Measurements from ENCODE around the gene NLGN1. TPM values are rescaled to one million over a fixed set of nuclear protein-coding genes. Genes with fewer than 3 reads are reported as not detected.
A peak's percentile ranks its signal among the peaks of the same experiment; 100 is the strongest.
"Not testable (repeated sequence)": the region's sequence is repeated elsewhere in the genome, so short reads cannot be mapped to it uniquely, and the experiment has no call there.

Gene NLGN1
- total and polyA plus RNA-seq, 9 of the 15 experiments (the other 6 are each of a cell fraction or from before 2014, with no cell fraction given) = under 0.01 to 0.01 TPM; not detected in 7

DNA sequence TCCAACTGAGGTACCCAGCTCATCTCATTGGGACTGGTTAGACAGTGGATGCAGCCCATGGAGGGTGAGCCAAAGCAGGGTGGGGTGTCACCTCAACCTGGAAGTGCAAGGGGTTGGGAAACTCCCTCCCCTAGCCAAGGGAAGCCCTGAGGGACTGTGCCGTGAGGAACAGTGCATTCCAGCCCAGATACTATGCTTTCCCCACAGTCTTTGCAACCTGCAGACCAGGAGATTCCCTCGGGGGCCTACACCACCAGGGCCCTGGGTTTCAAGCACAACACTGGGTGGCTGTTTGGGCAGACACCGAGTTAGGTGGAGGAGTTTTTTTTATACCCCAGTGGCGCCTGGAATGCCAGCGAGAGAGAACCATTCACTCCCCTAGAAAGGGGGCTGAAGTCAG is 15.6 kb upstream of the NLGN1 start:
- H3K27ac ChIP-seq (ENCODE audit: extremely low read depth, low read depth, low read length); H3K9ac ChIP-seq (ENCODE audit: insufficient read depth in 1 of 2, low read depth in 2 of 2, low read length in 2 of 2); BruUV-seq (replicated peaks); H3K9me3 ChIP-seq (replicated peaks; ENCODE audit: control insufficient read depth, insufficient read depth, low read depth, low read length); ATAC-seq; H3K4me2 ChIP-seq (ENCODE audit: insufficient read depth, low read length); H3K36me3 ChIP-seq (ENCODE audit: control insufficient read depth, insufficient read depth, low read length); in situ Hi-C loops (cut with MboI); CTCF ChIA-PET (ENCODE audit: low intra/inter-chr PET ratio); H2AFZ ChIP-seq (ENCODE audit: low read depth, low read length); intact Hi-C loops (cut with micrococcal nuclease); H3K4me1 ChIP-seq (replicated peaks in 1 of 2; ENCODE audit: control insufficient read depth in 2 of 2, insufficient read depth in 2 of 2, low read length in 2 of 2); POLR2A ChIA-PET; H3K79me2 ChIP-seq (ENCODE audit: control insufficient read depth, insufficient read depth, low read length); H3K4me3 ChIP-seq; H4K20me1 ChIP-seq (replicated peaks; ENCODE audit: control insufficient read depth, insufficient read depth, low read length); FAIRE-seq; H3K9me1 ChIP-seq (ENCODE audit: control insufficient read depth, insufficient read depth, low read length); DNase-seq (ENCODE audit: extremely low read depth in 1 of 4, low spot score in 3 of 4); H3K27me3 ChIP-seq (ENCODE audit: control insufficient read depth in 2 of 2, insufficient read depth in 2 of 2, low read length in 2 of 2): not testable (repeated sequence)
- 0% methylated on average over 4 of the region's 5 CpGs for WGBS (ENCODE audit: insufficient coverage, low coverage, missing lambda C conversion rate)

DNA sequence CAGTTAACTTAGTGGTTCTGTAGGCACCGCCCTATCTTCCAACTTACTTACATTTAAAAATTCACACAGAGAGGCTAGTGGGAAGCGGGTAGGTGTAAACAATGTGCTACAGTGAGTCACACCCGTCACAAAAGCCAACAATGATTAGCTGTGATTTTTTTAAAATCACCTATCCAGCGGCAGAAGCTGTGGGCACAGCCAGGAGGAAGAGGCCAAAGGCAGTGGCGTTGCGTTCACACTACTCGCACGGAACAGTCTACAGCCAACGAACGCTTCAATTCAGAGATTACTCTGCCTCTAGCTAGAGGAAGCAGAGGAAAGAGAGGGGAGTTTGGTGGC is 2.5 kb upstream of the NLGN1 start:
- ATAC-seq = no peak
- no peak for DNase-seq (ENCODE audit: extremely low read depth in 1 of 4, low spot score in 3 of 4)
- WGBS (ENCODE audit: insufficient coverage, low coverage, missing lambda C conversion rate) = 7% methylated on average over 10 of the region's 10 CpGs
- Histone ChIP-seq H3K9ac (ENCODE audit: insufficient read depth in 1 of 2, low read depth in 2 of 2, low read length in 2 of 2) (no peak overlapping the region), H4K20me1 (replicated peaks; ENCODE audit: control insufficient read depth, insufficient read depth, low read length) (no peaks in the 10 kb centered on the region), H2AFZ (ENCODE audit: low read depth, low read length) (no peak overlapping the region), H3K4me2 (ENCODE audit: insufficient read depth, low read length) (0 out of 2 replicates have a peak overlapping the region, but pooled peaks have one; percentile 41), H3K27me3 (ENCODE audit: control insufficient read depth in 2 of 2, insufficient read depth in 2 of 2, low read length in 2 of 2) (no peaks in the 10 kb centered on the region), H3K4me1 (replicated peaks in 1 of 2; ENCODE audit: control insufficient read depth in 2 of 2, insufficient read depth in 2 of 2, low read length in 2 of 2) (peaks cover 0 to 8% of the 10 kb centered on the region in 2 experiments; a peak in 2 of 5 replicates), H3K36me3 (ENCODE audit: control insufficient read depth, insufficient read depth, low read length) (no peaks in the 10 kb centered on the region), H3K27ac (ENCODE audit: extremely low read depth, low read depth, low read length) (no peak overlapping the region), H3K9me3 (replicated peaks; ENCODE audit: control insufficient read depth, insufficient read depth, low read depth, low read length) (no peaks in the 10 kb centered on the region), H3K9me1 (ENCODE audit: control insufficient read depth, insufficient read depth, low read length) (no peaks in the 10 kb centered on the region), H3K79me2 (ENCODE audit: control insufficient read depth, insufficient read depth, low read length) (no peaks in the 10 kb centered on the region), H3K4me3 (no peak overlapping the region)
- in situ Hi-C loops (cut with MboI) (no loop called here), intact Hi-C loops (cut with micrococcal nuclease) (no loop called here)
- BruUV-seq (replicated peaks) = no TSS peak
- POLR2A ChIA-PET = no interaction called here
- FAIRE-seq = no peak
- TF ChIP-seq XRCC3 (IDR thresholded peaks at IDR 0.05) (no peak), ZBTB8A (IDR thresholded peaks at IDR 0.05; ENCODE audit: partially characterized antibody) (no peak), NR2F6 (CRISPR knock-in tag; IDR thresholded peaks at IDR 0.05) (no peak), TCF7 (IDR thresholded peaks at IDR 0.05; ENCODE audit: borderline replicate concordance) (no peak), TEAD1 (CRISPR knock-in tag; IDR thresholded peaks at IDR 0.05) (no peak)
- TF ChIP-seq, protein P1, sequence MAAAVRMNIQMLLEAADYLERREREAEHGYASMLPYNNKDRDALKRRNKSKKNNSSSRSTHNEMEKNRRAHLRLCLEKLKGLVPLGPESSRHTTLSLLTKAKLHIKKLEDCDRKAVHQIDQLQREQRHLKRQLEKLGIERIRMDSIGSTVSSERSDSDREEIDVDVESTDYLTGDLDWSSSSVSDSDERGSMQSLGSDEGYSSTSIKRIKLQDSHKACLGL (CRISPR knock-in tag; IDR thresholded peaks at IDR 0.05; ENCODE audit: borderline replicate concordance, poor library complexity, severe bottlenecking) = no peak
- TF ChIP-seq, protein P2, sequence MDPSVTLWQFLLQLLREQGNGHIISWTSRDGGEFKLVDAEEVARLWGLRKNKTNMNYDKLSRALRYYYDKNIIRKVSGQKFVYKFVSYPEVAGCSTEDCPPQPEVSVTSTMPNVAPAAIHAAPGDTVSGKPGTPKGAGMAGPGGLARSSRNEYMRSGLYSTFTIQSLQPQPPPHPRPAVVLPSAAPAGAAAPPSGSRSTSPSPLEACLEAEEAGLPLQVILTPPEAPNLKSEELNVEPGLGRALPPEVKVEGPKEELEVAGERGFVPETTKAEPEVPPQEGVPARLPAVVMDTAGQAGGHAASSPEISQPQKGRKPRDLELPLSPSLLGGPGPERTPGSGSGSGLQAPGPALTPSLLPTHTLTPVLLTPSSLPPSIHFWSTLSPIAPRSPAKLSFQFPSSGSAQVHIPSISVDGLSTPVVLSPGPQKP (CRISPR knock-in tag; IDR thresholded peaks at IDR 0.05) = no peak
- TF ChIP-seq, protein P3, sequence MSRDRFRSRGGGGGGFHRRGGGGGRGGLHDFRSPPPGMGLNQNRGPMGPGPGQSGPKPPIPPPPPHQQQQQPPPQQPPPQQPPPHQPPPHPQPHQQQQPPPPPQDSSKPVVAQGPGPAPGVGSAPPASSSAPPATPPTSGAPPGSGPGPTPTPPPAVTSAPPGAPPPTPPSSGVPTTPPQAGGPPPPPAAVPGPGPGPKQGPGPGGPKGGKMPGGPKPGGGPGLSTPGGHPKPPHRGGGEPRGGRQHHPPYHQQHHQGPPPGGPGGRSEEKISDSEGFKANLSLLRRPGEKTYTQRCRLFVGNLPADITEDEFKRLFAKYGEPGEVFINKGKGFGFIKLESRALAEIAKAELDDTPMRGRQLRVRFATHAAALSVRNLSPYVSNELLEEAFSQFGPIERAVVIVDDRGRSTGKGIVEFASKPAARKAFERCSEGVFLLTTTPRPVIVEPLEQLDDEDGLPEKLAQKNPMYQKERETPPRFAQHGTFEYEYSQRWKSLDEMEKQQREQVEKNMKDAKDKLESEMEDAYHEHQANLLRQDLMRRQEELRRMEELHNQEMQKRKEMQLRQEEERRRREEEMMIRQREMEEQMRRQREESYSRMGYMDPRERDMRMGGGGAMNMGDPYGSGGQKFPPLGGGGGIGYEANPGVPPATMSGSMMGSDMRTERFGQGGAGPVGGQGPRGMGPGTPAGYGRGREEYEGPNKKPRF (IDR thresholded peaks at IDR 0.05; ENCODE audit: low read depth, low read length) = no peak
- CTCF ChIA-PET (ENCODE audit: low intra/inter-chr PET ratio) = no interaction called here
